GM23338 (cell line): ENCODE data around the gene RMND5B. TPM values are rescaled to one million over a fixed set of nuclear protein-coding genes. Genes with fewer than 3 reads are reported as not detected.

Experiments used
- ATAC-seq: fragments of 200-7000 bp; cut with Tn5 transposase; 3 replicates; pipeline ENCODE4 v1.9.1; 2020
- DNase-seq: peaks from one replicate; pipeline ENCODE4 v3.0.0-alpha.2; 2015; ENCODE audit warnings: low spot score
- H2AFZ ChIP-seq: fragments of 200-600 bp; sonication (generic); 2 replicates; pipeline ENCODE4 v1.8.0; 2016; ENCODE audit warnings: antibody characterized with exemption, mild to moderate bottlenecking, moderate library complexity
- H3F3A ChIP-seq: fragments of 200-600 bp; sonication (generic); replicated peaks from 2 replicates; pipeline ENCODE4 v1.8.0; 2017; ENCODE audit warnings: antibody characterized with exemption, mixed run types, low read depth
- H3K27ac ChIP-seq: fragments of 200-600 bp; sonication (generic); 2 replicates; pipeline ENCODE4 v1.6.1; 2016; ENCODE audit warnings: low read depth
- H3K27me3 ChIP-seq: fragments of 200-600 bp; sonication (generic); 2 replicates; pipeline ENCODE4 v1.8.0; 2016; ENCODE audit warnings: mild to moderate bottlenecking, mixed run types, moderate library complexity; ENCODE audit not compliant: insufficient read depth
- H3K36me3 ChIP-seq: fragments of 200-600 bp; sonication (generic); 2 replicates; pipeline ENCODE4 v1.8.0; 2016; ENCODE audit warnings: mild to moderate bottlenecking; ENCODE audit not compliant: insufficient read depth
- H3K4me1 ChIP-seq: fragments of 200-600 bp; sonication (generic); 2 replicates; pipeline ENCODE4 v1.8.0; 2016; ENCODE audit warnings: mild to moderate bottlenecking, moderate library complexity; ENCODE audit not compliant: insufficient read depth
- H3K4me2 ChIP-seq: fragments of 200-600 bp; sonication (generic); 2 replicates; pipeline ENCODE4 v1.7.1; 2017; ENCODE audit warnings: mixed run types
- H3K4me3 ChIP-seq: fragments of 200-600 bp; sonication (generic); 2 replicates; pipeline ENCODE4 v1.6.1; 2016; ENCODE audit warnings: mixed run types
- H3K79me2 ChIP-seq: fragments of 200-600 bp; sonication (generic); replicated peaks from 2 replicates; pipeline ENCODE4 v1.8.0; 2017; ENCODE audit warnings: mild to moderate bottlenecking; ENCODE audit not compliant: insufficient read depth
- H3K9me2 ChIP-seq: fragments of 200-600 bp; sonication (generic); 2 replicates; pipeline ENCODE4 v1.8.0; 2017; ENCODE audit not compliant: insufficient read depth
- H4K20me1 ChIP-seq: fragments of 200-600 bp; sonication (generic); replicated peaks from 2 replicates; pipeline ENCODE4 v1.8.0; 2017; ENCODE audit warnings: mild to moderate bottlenecking; ENCODE audit not compliant: insufficient read depth
- H3K27ac Mint-ChIP-seq: 2 replicates; pipeline ENCODE4 v1.8.0; 2020; ENCODE audit warnings: inconsistent platforms, mild to moderate bottlenecking, moderate library complexity, mixed read lengths
- H3K27me3 Mint-ChIP-seq: 3 replicates; pipeline ENCODE4 v1.8.0; 2022; ENCODE audit warnings: low read depth, mild to moderate bottlenecking, moderate library complexity, mixed read lengths, inconsistent platforms; ENCODE audit not compliant: insufficient read depth, poor library complexity
- H3K36me3 Mint-ChIP-seq: 3 replicates; pipeline ENCODE4 v1.8.0; 2021; ENCODE audit warnings: low read depth, mild to moderate bottlenecking, inconsistent platforms, moderate library complexity, mixed read lengths
- H3K4me1 Mint-ChIP-seq: 3 replicates; pipeline ENCODE4 v1.8.0; 2020; ENCODE audit warnings: mild to moderate bottlenecking, inconsistent platforms, mixed read lengths
- H3K4me3 Mint-ChIP-seq: 3 replicates; pipeline ENCODE4 v1.8.0; 2021; ENCODE audit warnings: moderate library complexity, mild to moderate bottlenecking, inconsistent platforms, mixed read lengths
- H3K9me3 Mint-ChIP-seq: 3 replicates; pipeline ENCODE4 v1.8.0; 2020; ENCODE audit warnings: moderate library complexity, mild to moderate bottlenecking, inconsistent platforms, mixed read lengths
- CREB1 ChIP-seq: fragments of 250-450 bp; sonication (Bioruptor Pico); IDR thresholded peaks from 2 replicates; pipeline ENCODE4 v1.5.0; 2020; ENCODE audit warnings: low read depth, mild to moderate bottlenecking, moderate library complexity
- CTCF ChIP-seq, 2 experiments: fragments of 200-600 bp in 1 of 2; sonication (generic) in 1 of 2; conservative IDR thresholded peaks; 2 replicates each; pipeline versions ENCODE4 v1.5.1 to v1.6.1; 2016 to 2017; ENCODE audit warnings: antibody characterized with exemption in 2 of 2, low read depth in 2 of 2, mild to moderate bottlenecking in 2 of 2, moderate library complexity in 1 of 2
- EZH2phosphoT487 ChIP-seq: fragments of 200-600 bp; sonication (generic); IDR thresholded peaks from one replicate; pipeline ENCODE4 v1.8.1; 2018; ENCODE audit warnings: antibody characterized with exemption; ENCODE audit not compliant: unreplicated experiment
- JUNB ChIP-seq: IDR thresholded peaks from one replicate; pipeline ENCODE4 v1.6.1; 2016; ENCODE audit warnings: antibody characterized with exemption; ENCODE audit not compliant: unreplicated experiment
- POLR2AphosphoS5 ChIP-seq: IDR thresholded peaks from 2 replicates; pipeline ENCODE4 v1.6.1; 2016; ENCODE audit warnings: antibody characterized with exemption, low read depth
- ZNF331 ChIP-seq: fragments of 250-450 bp; sonication (Bioruptor Pico); IDR thresholded peaks from 2 replicates; pipeline ENCODE4 v1.5.0; 2020; ENCODE audit warnings: low read depth, mild to moderate bottlenecking, moderate library complexity
- ZNF462 ChIP-seq: fragments of 250-450 bp; sonication (Bioruptor Pico); IDR thresholded peaks from 2 replicates; pipeline ENCODE4 v1.5.0; 2020; ENCODE audit warnings: mild to moderate bottlenecking, moderate library complexity
- polyA plus RNA-seq: library from polyadenylated mRNA; unstranded; fragments of >200 nt; fragmentation: Nextera tagmentation; extraction: Ambion mirVana; gene quantifications from 2 replicates; pipeline ENCODE4 v1.2.1, GENCODE V29; 2016
- total RNA-seq: library from RNA; depleted of rRNA; stranded (reverse); fragments of >200 nt; shearing (Covaris generic); gene quantifications from 2 replicates; pipeline ENCODE4 v1.2.3, GENCODE V29; 2014
- TF ChIP-seq, protein P1 (sequence below): IDR thresholded peaks from one replicate; pipeline ENCODE4 v1.6.1; 2018; ENCODE audit warnings: antibody characterized with exemption; ENCODE audit not compliant: unreplicated experiment

The RMND5B gene
- total and polyA plus RNA-seq, 2 experiments from 2014 or later = 47.5 to 101 TPM

DNA sequence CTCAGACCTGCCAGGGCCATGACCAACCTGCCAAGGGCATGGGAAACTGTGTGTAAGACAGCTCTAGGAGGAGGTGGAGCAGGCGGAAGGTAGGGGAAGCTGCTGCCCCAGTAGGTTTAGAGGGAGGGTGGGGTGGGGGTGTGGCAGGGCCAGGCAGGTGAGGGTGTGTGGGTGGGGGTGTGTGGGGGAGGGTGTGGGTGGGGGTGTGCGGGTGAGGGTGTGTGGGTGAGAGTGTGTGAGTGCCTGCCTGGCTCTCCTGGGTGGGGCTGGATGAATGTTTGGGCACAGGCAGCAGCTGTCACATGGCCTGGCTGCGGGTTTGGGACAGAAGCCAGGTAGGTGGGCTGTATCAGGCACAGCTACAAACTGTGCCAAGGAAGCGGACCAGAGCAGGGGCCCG, 26.3 kb upstream of the RMND5B start:
- Mint-ChIP-seq H3K36me3 (no peaks in the 10 kb centered on the region), H3K4me3 (no peak overlapping the region), H3K27ac (no peak overlapping the region), H3K4me1 (peaks cover 14% of the 10 kb centered on the region; the same call in 2 of the 3 replicates), H3K9me3 (no peaks in the 10 kb centered on the region), H3K27me3 (peaks cover 13% of the 10 kb centered on the region)
- TF ChIP-seq CTCF (conservative IDR thresholded peaks at IDR 0.05; ENCODE audit: low read depth in 2 of 2) = no peak
- no peak for TF ChIP-seq CREB1 (CRISPR knock-in tag)
- no peak for TF ChIP-seq ZNF331
- TF ChIP-seq JUNB = no peak
- Histone ChIP-seq H3F3A (no peaks in the 10 kb centered on the region), H3K4me2 (no peak overlapping the region), H3K79me2 (no peaks in the 10 kb centered on the region), H3K27ac (no peak overlapping the region), H2AFZ (no peak overlapping the region), H3K9me2 (no peaks in the 10 kb centered on the region), H3K36me3 (no peaks in the 10 kb centered on the region), H3K27me3 (no peaks in the 10 kb centered on the region), H3K4me1 (peaks cover 9% of the 10 kb centered on the region; the same call in 1 of the 2 replicates), H4K20me1 (no peaks in the 10 kb centered on the region), H3K4me3 (no peak overlapping the region)
- DNase-seq (no peak), ATAC-seq (no peak)

GRCh38 chr5:178106086-178106485, 24.7 kb upstream of the RMND5B start:
- Histone ChIP-seq H3K4me3 (no peak overlapping the region), H3K27ac (no peak overlapping the region), H3K4me2 (no peak overlapping the region), H3K9me2 (no peaks in the 10 kb centered on the region), H3K4me1 (peaks cover 9% of the 10 kb centered on the region; the same call in 1 of the 2 replicates), H3K36me3 (no peaks in the 10 kb centered on the region), H3K27me3 (no peaks in the 10 kb centered on the region), H4K20me1 (no peaks in the 10 kb centered on the region), H2AFZ (no peak overlapping the region), H3F3A (no peaks in the 10 kb centered on the region), H3K79me2 (no peaks in the 10 kb centered on the region)
- no peak for ATAC-seq
- Mint-ChIP-seq H3K4me1 (peaks cover 14% of the 10 kb centered on the region; the same call in 2 of the 3 replicates), H3K36me3 (no peaks in the 10 kb centered on the region; the same call in 2 of the 3 replicates), H3K27me3 (peaks cover 12% of the 10 kb centered on the region), H3K27ac (no peak overlapping the region), H3K4me3 (no peak overlapping the region), H3K9me3 (no peaks in the 10 kb centered on the region)
- DNase-seq = no peak
- TF ChIP-seq POLR2AphosphoS5 (no peak), CTCF (conservative IDR thresholded peaks at IDR 0.05; ENCODE audit: low read depth in 2 of 2) (no peak), EZH2phosphoT487 (no peak), ZNF462 (CRISPR knock-in tag) (no peak), ZNF331 (no peak)
- TF ChIP-seq, protein P1, sequence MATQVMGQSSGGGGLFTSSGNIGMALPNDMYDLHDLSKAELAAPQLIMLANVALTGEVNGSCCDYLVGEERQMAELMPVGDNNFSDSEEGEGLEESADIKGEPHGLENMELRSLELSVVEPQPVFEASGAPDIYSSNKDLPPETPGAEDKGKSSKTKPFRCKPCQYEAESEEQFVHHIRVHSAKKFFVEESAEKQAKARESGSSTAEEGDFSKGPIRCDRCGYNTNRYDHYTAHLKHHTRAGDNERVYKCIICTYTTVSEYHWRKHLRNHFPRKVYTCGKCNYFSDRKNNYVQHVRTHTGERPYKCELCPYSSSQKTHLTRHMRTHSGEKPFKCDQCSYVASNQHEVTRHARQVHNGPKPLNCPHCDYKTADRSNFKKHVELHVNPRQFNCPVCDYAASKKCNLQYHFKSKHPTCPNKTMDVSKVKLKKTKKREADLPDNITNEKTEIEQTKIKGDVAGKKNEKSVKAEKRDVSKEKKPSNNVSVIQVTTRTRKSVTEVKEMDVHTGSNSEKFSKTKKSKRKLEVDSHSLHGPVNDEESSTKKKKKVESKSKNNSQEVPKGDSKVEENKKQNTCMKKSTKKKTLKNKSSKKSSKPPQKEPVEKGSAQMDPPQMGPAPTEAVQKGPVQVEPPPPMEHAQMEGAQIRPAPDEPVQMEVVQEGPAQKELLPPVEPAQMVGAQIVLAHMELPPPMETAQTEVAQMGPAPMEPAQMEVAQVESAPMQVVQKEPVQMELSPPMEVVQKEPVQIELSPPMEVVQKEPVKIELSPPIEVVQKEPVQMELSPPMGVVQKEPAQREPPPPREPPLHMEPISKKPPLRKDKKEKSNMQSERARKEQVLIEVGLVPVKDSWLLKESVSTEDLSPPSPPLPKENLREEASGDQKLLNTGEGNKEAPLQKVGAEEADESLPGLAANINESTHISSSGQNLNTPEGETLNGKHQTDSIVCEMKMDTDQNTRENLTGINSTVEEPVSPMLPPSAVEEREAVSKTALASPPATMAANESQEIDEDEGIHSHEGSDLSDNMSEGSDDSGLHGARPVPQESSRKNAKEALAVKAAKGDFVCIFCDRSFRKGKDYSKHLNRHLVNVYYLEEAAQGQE = no peak
